CD4-positive, alpha-beta T cell treated with Interleukin-21 for 1 hour (primary cell): ENCODE results near the gene CRLF2.
"Not testable (repeated sequence)": the region's sequence is repeated elsewhere in the genome, so short reads cannot be mapped to it uniquely, and the experiment has no call there.

Experiments
- DNase-seq: peaks from one replicate; pipeline ENCODE4 v3.0.0-alpha.2; 2020

CRLF2 gene, protein sequence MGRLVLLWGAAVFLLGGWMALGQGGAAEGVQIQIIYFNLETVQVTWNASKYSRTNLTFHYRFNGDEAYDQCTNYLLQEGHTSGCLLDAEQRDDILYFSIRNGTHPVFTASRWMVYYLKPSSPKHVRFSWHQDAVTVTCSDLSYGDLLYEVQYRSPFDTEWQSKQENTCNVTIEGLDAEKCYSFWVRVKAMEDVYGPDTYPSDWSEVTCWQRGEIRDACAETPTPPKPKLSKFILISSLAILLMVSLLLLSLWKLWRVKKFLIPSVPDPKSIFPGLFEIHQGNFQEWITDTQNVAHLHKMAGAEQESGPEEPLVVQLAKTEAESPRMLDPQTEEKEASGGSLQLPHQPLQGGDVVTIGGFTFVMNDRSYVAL

GRCh38 chrX:1212532-1212931 is at the start of gene CRLF2:
Gene CRLF2 (minus strand): TSS chrX:1212649. CDS start chrX:1212634, 15 bp downstream.
- DNase-seq, result peak; percentile 48

- DNase-seq, result not testable (repeated sequence)
Observed at GRCh38 chrX:1261771-1262170, 49.3 kb upstream of the CRLF2 start.

DNA sequence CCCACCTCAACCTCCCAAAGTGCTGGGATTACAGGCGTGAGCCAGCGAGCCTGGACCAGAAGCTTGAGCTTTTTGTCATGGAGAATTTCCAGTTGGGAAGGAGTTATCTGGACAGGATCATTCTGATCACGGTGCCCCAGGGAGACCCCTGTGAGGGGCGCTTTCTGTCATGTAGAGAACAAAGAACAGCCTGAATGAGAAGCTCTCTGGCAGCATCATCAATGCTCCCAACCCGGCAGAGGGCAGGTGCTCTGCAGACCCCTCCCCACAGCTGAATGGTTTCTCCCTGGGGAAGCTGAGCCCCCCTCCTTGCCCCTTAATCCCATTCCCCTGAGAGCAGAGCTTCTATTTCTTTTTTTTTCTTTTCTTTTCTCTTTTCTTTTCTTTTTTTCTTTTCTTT is 48.8 kb upstream of the CRLF2 start:
- DNase-seq, result no peak

DNA sequence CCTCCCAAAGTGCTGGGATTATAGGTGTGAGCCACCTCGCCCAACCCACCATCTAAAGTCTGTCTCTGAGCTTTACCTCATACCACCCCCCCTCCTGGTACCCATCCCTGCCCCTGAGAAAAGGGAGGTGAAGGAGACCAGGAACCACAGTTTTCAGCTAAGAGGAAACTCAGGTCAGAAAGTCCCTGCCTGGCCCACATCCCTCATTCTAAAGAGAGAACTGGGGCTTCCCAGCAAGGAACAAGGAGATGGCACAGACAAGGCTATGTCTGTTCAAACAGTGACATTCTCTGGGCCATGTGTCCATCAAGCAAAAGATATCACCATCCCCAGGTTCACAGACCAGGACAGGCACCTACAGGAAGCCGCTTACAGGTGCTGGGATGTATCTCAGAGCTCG is 40.4 kb upstream of the CRLF2 start:
- DNase-seq, result no peak

GRCh38 chrX:1249101-1249887 is 36.8 kb upstream of the CRLF2 start:
- peak; percentile 51 for DNase-seq

DNA sequence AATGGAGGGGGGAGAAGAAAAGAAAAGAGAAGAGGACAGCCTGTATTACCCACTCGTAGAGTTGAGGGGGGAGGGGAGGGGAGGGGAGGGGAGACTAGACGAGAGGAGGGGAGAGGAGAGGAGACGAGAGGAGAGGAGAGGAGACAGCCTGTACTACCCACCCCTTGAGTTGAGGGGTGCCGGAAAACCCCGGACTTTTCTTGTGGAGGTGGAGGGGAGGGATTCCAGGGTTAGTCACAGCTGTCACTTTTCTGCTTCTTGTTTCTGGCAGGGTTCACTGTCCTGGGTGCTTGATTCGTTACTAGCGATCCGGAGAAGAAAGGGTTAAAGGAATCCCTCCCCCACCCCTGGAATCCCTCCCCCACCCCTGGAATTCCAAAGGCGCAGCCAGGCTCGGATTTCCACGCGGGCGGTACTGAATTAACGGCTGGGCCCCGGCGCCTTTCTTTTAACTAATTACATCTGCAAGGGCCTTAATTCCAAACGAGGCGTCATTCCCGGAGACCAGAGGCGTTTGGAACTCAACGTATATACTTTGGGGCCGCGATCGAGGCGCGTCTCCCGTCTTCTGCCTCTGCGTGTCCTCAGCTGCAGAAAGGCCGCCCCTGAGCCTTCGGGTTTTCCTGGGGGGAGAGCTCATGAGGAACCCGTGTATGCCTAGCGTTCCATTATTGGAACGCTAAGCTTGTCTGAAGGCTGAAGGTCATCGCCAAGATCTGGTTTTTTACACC is 36.0 kb upstream of the CRLF2 start:
- peak; percentile 22 for DNase-seq

DNA sequence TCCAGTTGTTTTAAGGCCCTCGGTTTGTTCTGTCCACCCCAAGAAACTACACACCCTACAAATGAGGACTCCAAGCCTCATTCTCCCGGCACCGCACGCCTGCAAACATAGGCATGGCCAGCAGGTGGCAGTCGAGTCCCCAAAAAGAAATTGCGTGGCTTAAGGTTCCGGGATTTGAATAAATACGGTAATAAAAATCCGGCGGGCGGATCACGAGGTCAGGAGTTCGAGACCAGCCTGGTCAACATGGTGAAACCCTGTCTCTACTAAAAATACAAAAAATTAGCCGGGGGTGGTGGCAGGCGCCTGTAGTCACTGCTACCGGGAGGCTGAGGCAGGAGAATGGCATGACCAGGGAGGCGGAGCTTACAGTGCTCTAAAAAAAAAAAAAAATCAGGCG is 34.4 kb upstream of the CRLF2 start:
- peak; percentile 84 for DNase-seq

DNA sequence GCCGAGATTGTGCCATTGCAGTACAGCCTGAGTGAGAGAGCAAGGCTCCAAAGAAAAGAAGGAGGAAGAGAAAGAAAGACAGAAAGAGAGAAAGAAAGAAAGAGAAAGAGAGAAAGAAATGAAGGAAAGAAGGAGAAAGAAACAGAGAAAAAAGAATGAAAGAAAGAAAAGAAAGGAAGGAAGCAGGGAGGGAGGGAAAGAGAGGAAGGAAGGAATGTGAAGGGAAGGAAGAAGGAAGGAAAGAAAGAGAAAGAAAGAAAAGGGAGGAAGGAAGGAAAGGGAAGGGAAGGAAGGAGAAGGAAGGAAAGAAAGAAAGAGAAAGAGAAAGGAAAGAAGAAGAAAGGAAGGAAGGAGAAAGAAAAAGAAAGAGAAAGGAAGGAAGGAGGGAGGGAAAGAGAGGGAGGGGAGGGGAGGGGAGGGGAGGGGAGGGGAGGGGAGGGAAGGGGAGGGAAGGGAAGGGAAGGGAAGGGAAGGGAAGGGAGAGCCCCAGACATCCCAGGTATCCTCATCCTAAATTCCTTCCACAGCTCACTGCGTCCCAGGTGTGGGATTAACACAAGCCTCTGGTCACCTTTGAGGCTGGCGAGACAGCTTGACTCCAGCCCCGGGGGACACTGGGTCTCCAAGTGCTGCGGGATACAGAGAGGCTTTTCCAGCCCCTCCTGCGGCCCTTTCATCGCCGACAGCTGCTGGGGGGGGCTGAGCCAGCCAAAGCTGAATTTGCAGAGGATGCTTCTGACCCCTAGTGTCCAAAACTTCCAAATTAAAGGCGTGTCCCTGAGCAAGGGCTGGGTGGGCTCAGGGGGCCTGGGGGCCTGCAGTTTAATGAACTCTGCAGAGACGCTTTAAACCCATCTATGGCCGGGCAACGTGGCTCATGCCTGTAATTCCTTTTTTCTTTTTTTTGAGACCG is 32.0 kb upstream of the CRLF2 start:
- DNase-seq, result no peak

GRCh38 chrX:1242891-1243402 is 30.5 kb upstream of the CRLF2 start:
- peak; percentile 20 for DNase-seq

GRCh38 chrX:1240551-1240950 is 28.1 kb upstream of the CRLF2 start:
- DNase-seq, result not testable (repeated sequence)

GRCh38 chrX:1239681-1240142 is 27.3 kb upstream of the CRLF2 start:
- DNase-seq, result peak; percentile 45

DNA sequence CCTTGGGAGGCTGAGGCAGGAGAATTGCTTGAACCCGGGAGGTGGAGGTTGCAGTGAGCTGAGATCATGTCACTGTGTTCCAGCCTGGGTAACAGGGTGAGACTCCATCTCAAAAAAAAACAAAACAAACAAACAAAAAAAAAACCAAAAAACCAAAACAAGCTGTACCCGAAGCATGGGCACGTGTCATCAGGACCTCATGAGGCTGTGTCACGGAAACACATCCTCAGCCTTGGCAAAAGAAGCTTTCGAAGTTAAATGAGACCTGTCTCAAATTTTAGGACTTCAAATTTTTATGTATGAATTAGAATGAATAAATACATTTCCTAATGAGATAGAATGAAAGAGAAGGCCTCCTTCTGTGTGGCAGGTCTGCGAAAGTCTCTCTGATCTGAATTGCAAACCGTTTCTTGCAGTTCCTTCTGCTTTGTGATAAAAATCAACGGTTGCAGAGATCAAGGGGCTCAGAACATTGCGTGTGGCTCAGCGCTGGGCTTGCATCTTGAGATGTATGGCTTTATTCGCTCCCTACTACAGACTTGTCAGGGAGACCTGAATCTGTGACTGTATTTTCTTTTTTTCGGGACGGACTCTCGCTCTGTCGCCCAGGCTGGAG is 19.5 kb upstream of the CRLF2 start:
- no peak for DNase-seq

DNA sequence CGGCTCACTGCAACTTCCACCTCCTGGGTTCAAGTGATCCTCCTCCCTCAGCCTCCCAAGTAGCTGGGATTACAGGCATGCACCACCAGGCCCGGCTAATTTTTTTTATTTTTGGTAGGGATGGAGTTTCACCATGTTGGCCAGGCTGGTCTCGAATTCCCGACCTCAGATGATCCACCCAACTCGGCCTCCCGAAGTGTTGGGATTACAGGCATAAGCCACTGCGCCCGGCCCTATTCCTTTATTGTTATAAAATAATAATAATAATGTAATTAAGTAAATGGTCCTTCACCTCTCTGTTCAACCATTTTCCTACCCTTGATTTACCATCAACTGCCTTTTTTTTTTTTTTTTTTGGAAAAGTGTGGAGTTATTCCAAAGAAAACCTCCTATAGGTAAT is 15.7 kb upstream of the CRLF2 start:
- not testable (repeated sequence) for DNase-seq

GRCh38 chrX:1226249-1226648 is 13.8 kb upstream of the CRLF2 start:
- no peak for DNase-seq

- peak; percentile 25 for DNase-seq
Observed at GRCh38 chrX:1224954-1225353, 12.5 kb upstream of the CRLF2 start.

- no peak for DNase-seq
Observed at GRCh38 chrX:1223242-1223600, 10.8 kb upstream of the CRLF2 start.

- no peak for DNase-seq
Observed at GRCh38 chrX:1222531-1223241, 10.2 kb upstream of the CRLF2 start.

DNA sequence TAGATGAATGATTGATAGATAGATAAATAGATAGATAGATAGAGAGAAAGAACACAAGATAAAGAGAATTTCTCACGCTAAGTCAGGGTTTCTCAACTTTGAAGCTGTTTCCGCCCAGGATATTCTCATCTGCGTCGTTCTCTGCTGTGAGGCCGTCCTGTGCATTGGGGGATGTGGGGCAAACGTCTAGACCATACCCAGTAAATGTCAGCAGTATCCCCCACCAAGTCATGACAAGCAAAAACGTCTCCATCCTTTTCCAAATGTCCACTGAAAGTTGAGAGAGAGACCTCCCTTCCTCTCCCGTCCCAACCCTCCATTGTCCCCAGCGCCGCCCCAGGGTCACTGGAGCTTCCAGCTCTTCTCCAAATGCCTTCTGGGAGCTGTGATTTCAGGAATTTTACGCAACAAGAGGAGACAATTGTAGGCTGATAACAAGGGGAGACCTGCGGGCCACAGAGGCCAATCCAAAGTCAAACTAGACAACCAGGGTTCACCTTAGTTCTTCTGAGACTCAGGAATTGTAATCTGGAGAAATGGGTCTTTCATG is 8.9 kb upstream of the CRLF2 start:
- DNase-seq, result no peak

DNA sequence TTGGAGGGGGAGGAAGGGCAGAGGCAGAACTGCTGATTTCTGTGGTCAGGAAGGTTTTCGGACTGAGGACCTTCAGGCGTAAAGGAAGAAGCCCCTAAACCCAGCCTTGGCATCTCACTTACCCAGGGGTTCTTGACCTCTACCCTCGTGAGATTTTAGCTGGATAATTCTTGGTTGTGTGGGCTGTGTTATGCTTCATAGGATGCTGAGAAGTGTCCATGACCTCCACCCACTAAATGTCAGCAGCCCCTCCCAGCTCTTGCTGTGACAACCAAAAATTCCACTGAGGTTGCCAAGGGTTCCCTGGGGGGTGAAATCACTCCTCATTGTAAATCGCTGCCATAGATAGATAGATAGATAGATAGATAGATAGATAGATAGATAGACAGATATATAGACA is 5.8 kb upstream of the CRLF2 start:
- DNase-seq, result no peak

- peak; percentile 23 for DNase-seq
Observed at GRCh38 chrX:1215123-1215823, 2.8 kb upstream of the CRLF2 start.
